Thoracic aorta (tissue), 2 donors: ENCODE results near the gene NDNF. TPM values are rescaled to one million over a fixed set of nuclear protein-coding genes. Genes with fewer than 3 reads are reported as not detected.

Source experiments
- ATAC-seq: fragments of 150-250 bp; one replicate; pipeline ENCODE4 v1.8.0; 2017; ENCODE audit warnings: low read depth; ENCODE audit not compliant: insufficient number of reproducible peaks, low FRiP score
- DNase-seq: peaks from one replicate; pipeline ENCODE4 v3.0.0-alpha.2; 2020; ENCODE audit warnings: low spot score
- H3K27ac ChIP-seq, 2 donors: fragments of 200-600 bp; sonication (generic); 1 replicate in 1 of 2; 2 replicates in 1 of 2; pipeline ENCODE4 v1.5.1; 2016; ENCODE audit warnings: mild to moderate bottlenecking in 2 of 2, moderate library complexity in 2 of 2
- H3K27me3 ChIP-seq: fragments of 200-600 bp; sonication (generic); replicated peaks from 2 replicates; pipeline ENCODE4 v1.6.0; 2016; ENCODE audit warnings: mild to moderate bottlenecking; ENCODE audit not compliant: insufficient read depth
- H3K36me3 ChIP-seq: fragments of 200-600 bp; sonication (generic); one replicate; pipeline ENCODE4 v1.5.1; 2016
- H3K4me1 ChIP-seq, 2 donors: fragments of 200-600 bp; sonication (generic); 1 replicate in 1 of 2; 2 replicates in 1 of 2; pipeline versions ENCODE4 v1.5.1 to v1.6.0; 2016; ENCODE audit warnings: low read depth in 2 of 2, mild to moderate bottlenecking in 1 of 2; ENCODE audit not compliant: control insufficient read depth in 1 of 2
- H3K4me3 ChIP-seq: fragments of 200-600 bp; sonication (generic); 2 replicates; pipeline ENCODE4 v1.5.1; 2016; ENCODE audit warnings: mild to moderate bottlenecking
- H3K9me3 ChIP-seq: fragments of 200-600 bp; sonication (generic); 2 replicates; pipeline ENCODE4 v1.5.1; 2016
- total RNA-seq, 2 donors: library from RNA; depleted of rRNA; stranded (reverse); fragments of >200 nt; gene quantifications; one replicate each; pipeline versions ENCODE4 v1.1.0 to v1.2.3, GENCODE V29; 2016
- TF ChIP-seq, protein P1 (sequence below): fragments of 200-600 bp; sonication (generic); IDR thresholded peaks from one replicate; pipeline ENCODE4 v1.5.1; 2019; ENCODE audit warnings: antibody characterized with exemption

The NDNF gene
- total RNA-seq, 2 donors from 2014 or later = 1.5 to 16.0 TPM

GRCh38 chr4:121025540-121025939 is 46.8 kb downstream of the NDNF start:
- Histone ChIP-seq H3K27ac (no peak overlapping the region), H3K27me3 (no peaks in the 10 kb centered on the region), H3K9me3 (no peaks in the 10 kb centered on the region), H3K4me3 (no peak overlapping the region), H3K36me3 (no peaks in the 10 kb centered on the region), H3K4me1 (peaks cover 0 to 10% of the 10 kb centered on the region in 2 donors)
- no peak for ATAC-seq
- TF ChIP-seq, protein P1, sequence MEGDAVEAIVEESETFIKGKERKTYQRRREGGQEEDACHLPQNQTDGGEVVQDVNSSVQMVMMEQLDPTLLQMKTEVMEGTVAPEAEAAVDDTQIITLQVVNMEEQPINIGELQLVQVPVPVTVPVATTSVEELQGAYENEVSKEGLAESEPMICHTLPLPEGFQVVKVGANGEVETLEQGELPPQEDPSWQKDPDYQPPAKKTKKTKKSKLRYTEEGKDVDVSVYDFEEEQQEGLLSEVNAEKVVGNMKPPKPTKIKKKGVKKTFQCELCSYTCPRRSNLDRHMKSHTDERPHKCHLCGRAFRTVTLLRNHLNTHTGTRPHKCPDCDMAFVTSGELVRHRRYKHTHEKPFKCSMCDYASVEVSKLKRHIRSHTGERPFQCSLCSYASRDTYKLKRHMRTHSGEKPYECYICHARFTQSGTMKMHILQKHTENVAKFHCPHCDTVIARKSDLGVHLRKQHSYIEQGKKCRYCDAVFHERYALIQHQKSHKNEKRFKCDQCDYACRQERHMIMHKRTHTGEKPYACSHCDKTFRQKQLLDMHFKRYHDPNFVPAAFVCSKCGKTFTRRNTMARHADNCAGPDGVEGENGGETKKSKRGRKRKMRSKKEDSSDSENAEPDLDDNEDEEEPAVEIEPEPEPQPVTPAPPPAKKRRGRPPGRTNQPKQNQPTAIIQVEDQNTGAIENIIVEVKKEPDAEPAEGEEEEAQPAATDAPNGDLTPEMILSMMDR = no peak
- DNase-seq = no peak

DNA sequence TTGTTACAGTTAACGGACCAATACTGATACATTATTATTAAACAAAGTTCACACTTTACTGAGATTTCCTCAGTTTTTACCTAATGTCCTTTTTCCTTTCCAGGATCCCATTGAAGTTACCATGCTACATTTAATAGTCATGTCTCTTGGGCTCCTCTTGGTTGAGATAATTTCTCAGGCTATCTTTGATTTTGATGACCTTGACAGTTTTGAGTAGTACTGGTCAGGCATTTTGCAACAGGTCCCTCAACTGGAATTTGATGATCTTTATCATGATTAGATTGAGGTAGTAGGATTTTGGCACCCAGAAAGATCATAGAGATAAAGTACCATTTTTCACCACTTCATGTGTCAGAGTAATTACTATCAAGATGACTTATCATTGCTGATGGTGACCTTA is 53.8 kb downstream of the NDNF start:
- H3K36me3 ChIP-seq = no peaks in the 10 kb centered on the region
- no peaks in the 10 kb centered on the region for H3K4me1 ChIP-seq
- H3K9me3 ChIP-seq = no peaks in the 10 kb centered on the region
- H3K27me3 ChIP-seq = no peaks in the 10 kb centered on the region
- no peak for ATAC-seq
- no peak overlapping the region for H3K4me3 ChIP-seq
- DNase-seq = no peak
- TF ChIP-seq, protein P1 = no peak
- H3K27ac ChIP-seq = no peak overlapping the region

GRCh38 chr4:121016611-121017010 is 55.7 kb downstream of the NDNF start:
- ATAC-seq = no peak

GRCh38 chr4:121015421-121015820 is 56.9 kb downstream of the NDNF start:
- no peaks in the 10 kb centered on the region for H3K36me3 ChIP-seq
- no peak overlapping the region for H3K27ac ChIP-seq
- DNase-seq (no peak), ATAC-seq (no peak)
- H3K4me3 ChIP-seq = no peak overlapping the region
- no peaks in the 10 kb centered on the region for H3K9me3 ChIP-seq
- no peaks in the 10 kb centered on the region for H3K27me3 ChIP-seq
- TF ChIP-seq, protein P1 = no peak
- no peaks in the 10 kb centered on the region for H3K4me1 ChIP-seq

More at GRCh38 chr4:121016611-121017010, 55.7 kb downstream of the NDNF start:
- no peaks in the 10 kb centered on the region for H3K36me3 ChIP-seq
- DNase-seq = no peak
- H3K9me3 ChIP-seq = no peaks in the 10 kb centered on the region
- H3K27ac ChIP-seq = no peak overlapping the region
- H3K4me1 ChIP-seq = no peaks in the 10 kb centered on the region
- H3K27me3 ChIP-seq = no peaks in the 10 kb centered on the region
- H3K4me3 ChIP-seq = no peak overlapping the region
- TF ChIP-seq, protein P1 = no peak

- TF ChIP-seq, protein P1 = no peak
- DNase-seq = no peak
- ATAC-seq = no peak
Measured at GRCh38 chr4:121014544-121014943, 57.8 kb downstream of the NDNF start.

More at GRCh38 chr4:121014544-121014943, 57.8 kb downstream of the NDNF start:
- H3K4me3 ChIP-seq = no peak overlapping the region
- H3K4me1 ChIP-seq = no peaks in the 10 kb centered on the region
- H3K27ac ChIP-seq = no peak overlapping the region
- no peaks in the 10 kb centered on the region for H3K36me3 ChIP-seq
- no peaks in the 10 kb centered on the region for H3K9me3 ChIP-seq
- no peaks in the 10 kb centered on the region for H3K27me3 ChIP-seq
